Fibroblast of lung (primary cell): ENCODE results near the gene KIAA1671.

Experiments
- CTCF ChIP-seq, 2 donors: IDR thresholded peaks in 1 of 2; conservative IDR thresholded peaks in 1 of 2; 1 replicate in 1 of 2; 2 replicates in 1 of 2; pipeline ENCODE4 v1.5.1; 2011 to 2012; ENCODE audit warnings: low read length in 2 of 2, control low read depth in 1 of 2, inconsistent platforms in 1 of 2, low read depth in 1 of 2, mild to moderate bottlenecking in 1 of 2
- EZH2 ChIP-seq: IDR thresholded peaks from 2 replicates; pipeline ENCODE4 v1.5.1; 2012; ENCODE audit warnings: low read length, control low read depth, mild to moderate bottlenecking; ENCODE audit errors: missing control alignments

GRCh38 chr22:25166266-25167040, 213.9 kb downstream of the KIAA1671 start:
- TF ChIP-seq CTCF (conservative IDR thresholded peaks at IDR 0.05 in 1 of 2, IDR thresholded peaks at IDR 0.05 in 1 of 2; ENCODE audit: low read depth in 1 of 2, low read length in 2 of 2) (no peak), EZH2 (no peak)
